ENCODE data around the gene CADM3. TPM values are rescaled to one million over a fixed set of nuclear protein-coding genes. Genes with fewer than 3 reads are reported as not detected.

Gene CADM3, protein sequence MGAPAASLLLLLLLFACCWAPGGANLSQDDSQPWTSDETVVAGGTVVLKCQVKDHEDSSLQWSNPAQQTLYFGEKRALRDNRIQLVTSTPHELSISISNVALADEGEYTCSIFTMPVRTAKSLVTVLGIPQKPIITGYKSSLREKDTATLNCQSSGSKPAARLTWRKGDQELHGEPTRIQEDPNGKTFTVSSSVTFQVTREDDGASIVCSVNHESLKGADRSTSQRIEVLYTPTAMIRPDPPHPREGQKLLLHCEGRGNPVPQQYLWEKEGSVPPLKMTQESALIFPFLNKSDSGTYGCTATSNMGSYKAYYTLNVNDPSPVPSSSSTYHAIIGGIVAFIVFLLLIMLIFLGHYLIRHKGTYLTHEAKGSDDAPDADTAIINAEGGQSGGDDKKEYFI
- total RNA-seq (2022; extraction: Qiagen RNA extraction), result 0.10 to 0.14 TPM (median 0.13 TPM) in 5 replicates

DNA sequence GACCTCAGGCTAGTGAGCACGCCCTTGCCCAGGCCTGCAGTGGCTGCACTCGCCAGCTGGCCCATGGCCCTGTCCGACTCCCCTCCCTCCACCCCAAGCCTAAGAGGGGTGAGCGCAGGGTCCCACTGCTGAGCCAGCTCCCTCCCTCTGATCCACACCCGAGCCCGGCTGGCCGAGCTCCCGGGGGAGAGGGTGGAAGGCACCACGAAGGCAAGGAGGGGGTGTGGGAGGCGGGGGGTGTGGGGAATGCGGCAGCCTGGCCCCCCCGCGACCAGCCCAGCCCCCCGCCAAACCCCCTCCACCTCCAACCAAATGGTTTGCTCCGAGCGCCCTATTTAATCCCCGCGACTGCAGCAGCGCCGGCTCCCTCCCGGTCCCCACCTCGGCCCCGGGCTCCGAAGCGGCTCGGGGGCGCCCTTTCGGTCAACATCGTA is at the start of gene CADM3:
Gene CADM3, plus strand, starts transcription at position 362 of the 434 bp plus-strand sequence. CDS start 151 bp downstream, outside the sequence.

DNA sequence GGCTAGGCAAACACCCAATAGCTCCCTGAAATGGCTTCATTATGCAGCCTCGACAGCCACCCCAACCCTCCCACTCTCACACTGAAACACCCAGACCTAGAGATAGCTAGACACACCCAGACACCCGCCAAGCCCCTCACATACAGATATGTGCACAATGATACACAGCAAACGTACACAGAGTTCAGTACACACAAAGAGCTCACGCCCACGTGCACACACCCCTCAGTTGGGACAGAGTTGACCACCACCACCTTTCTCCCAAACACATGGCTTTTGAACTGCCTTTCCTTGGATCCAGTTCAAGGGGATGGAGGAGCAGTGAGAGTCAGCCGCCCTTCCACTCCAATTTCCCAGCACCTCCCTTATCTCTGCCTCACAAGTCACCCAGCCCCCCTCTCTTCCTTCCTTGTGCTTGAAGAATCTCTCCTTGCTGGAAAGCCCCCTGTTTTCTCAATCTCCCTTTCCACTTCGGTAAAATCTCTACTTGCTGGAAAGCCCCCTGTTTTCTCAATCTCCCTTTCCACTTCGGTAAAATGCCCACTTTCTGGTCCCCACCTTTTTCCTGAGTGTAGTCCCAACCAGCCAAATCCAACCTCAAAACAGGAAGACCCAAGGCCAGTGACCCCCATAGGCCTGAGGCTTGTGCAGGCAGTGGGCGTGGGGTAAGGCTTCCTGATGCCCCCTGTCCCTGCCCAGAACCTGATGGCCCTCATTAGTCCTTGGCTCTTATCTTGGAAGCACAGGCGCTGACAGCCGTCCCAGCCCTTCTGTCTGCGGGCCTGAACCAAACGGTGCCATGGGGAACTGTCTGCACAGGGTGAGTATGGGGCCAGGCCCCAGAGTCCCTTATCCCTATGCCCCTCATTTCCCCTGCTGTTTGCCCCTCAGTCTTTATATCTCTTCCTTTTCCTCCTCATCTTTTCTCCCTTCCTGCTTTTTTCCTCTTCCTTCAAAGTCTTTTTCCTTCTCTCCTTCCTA is 33.0 kb downstream of the CADM3 start, which contains the start of gene ACKR1:
Gene ACKR1, plus strand, starts transcription at position 715 of the 981 bp plus-strand sequence. Its CDS starts 85 bp downstream, at position 800.

Other genes with a start within 250 kb of the CADM3 start
- not detected in 5 replicates for gene PYHIN1, start 240.1 kb upstream of the CADM3 start, total RNA-seq (2022; extraction: Qiagen RNA extraction)
- 2.4 to 3.7 TPM (median 3.0 TPM) in 5 replicates for gene IFI16, start 161.7 kb upstream of the CADM3 start, total RNA-seq (2022; extraction: Qiagen RNA extraction)
- gene AIM2, start 94.8 kb upstream of the CADM3 start, total RNA-seq (2022; extraction: Qiagen RNA extraction), result not detected in 5 replicates
- 0.10 to 0.12 TPM in 2 of 5 replicates, not detected in the others for gene ACKR1, start 33.3 kb downstream of the CADM3 start, total RNA-seq (2022; extraction: Qiagen RNA extraction)
- gene FCER1A, start 130.7 kb downstream of the CADM3 start, total RNA-seq (2022; extraction: Qiagen RNA extraction), result not detected in 5 replicates

All from A549 treated with AZD2906 at 1 μM for 4 hours (cell line).